Brain microvascular endothelial cell (primary cell): Measurements from ENCODE around the gene ZNF521.

Experiments
- DNase-seq: peaks from one replicate; pipeline ENCODE4 v3.0.0-alpha.2; 2020
- H3K27ac ChIP-seq: fragments of 250-450 bp; sonication (Bioruptor Pico); 2 replicates; pipeline ENCODE4 v1.5.1; 2020; ENCODE audit warnings: mild to moderate bottlenecking, moderate library complexity
- H3K27me3 ChIP-seq: fragments of 250-450 bp; sonication (Bioruptor Pico); replicated peaks from 2 replicates; pipeline ENCODE4 v1.5.1; 2020; ENCODE audit warnings: mild to moderate bottlenecking
- H3K36me3 ChIP-seq: fragments of 250-450 bp; sonication (Bioruptor Pico); replicated peaks from 2 replicates; pipeline ENCODE4 v1.5.1; 2020; ENCODE audit warnings: mild to moderate bottlenecking
- H3K4me3 ChIP-seq: 2 replicates; pipeline ENCODE4 v1.5.1; 2011; ENCODE audit warnings: low read depth, mild to moderate bottlenecking, control low read depth, low read length, moderate library complexity
- in situ Hi-C: cut with HindIII; loops from 2 replicates; pipeline ENCODE4 v1.10.0; 2017; ENCODE audit warnings: low sequenced_read_pairs, low pct_ligation_motif_present
- TF ChIP-seq, protein P1 (sequence below): IDR thresholded peaks from 2 replicates; pipeline ENCODE4 v1.5.1; 2011; ENCODE audit warnings: low read depth, mild to moderate bottlenecking, moderate library complexity, low read length, control low read depth, inconsistent platforms; ENCODE audit errors: missing control alignments

Gene ZNF521

DNA sequence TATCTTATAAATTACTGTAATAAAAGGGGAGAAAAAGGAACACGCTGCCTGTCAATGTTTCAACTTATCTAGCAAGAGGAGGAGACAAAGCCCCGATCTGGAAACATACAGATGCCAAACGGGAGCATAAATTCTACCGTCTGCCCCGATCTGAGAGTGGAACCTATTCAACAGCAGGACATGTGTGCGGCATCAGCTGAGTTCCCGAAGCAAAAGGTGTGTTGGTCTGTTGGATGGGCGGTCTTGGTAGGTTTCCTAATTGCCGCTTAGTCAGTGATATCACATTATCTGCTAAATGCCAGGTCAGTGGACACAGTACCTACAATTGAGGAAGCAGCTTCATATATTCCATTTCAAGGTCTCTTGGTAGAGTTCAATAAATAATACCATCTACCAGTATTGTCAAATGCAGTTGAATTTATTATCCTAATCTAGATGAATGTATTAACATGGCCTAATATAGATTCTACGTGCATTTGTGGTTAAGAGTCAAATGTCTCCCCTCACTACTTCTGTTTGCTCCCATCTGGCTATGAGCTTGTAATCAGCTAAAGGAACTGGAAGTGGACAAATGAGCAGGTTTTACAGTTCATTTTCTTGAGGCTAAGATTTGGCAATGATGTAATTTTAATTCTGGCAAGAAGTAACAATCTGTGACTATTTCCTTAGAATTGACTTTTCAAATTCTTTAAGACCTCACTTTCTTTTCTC, 219.0 kb downstream of the ZNF521 start:
- Histone ChIP-seq H3K36me3 (no peaks in the 10 kb centered on the region), H3K27me3 (no peaks in the 10 kb centered on the region), H3K4me3 (no peak overlapping the region), H3K27ac (no peak overlapping the region)
- in situ Hi-C loops: no loop called here
- TF ChIP-seq, protein P1, sequence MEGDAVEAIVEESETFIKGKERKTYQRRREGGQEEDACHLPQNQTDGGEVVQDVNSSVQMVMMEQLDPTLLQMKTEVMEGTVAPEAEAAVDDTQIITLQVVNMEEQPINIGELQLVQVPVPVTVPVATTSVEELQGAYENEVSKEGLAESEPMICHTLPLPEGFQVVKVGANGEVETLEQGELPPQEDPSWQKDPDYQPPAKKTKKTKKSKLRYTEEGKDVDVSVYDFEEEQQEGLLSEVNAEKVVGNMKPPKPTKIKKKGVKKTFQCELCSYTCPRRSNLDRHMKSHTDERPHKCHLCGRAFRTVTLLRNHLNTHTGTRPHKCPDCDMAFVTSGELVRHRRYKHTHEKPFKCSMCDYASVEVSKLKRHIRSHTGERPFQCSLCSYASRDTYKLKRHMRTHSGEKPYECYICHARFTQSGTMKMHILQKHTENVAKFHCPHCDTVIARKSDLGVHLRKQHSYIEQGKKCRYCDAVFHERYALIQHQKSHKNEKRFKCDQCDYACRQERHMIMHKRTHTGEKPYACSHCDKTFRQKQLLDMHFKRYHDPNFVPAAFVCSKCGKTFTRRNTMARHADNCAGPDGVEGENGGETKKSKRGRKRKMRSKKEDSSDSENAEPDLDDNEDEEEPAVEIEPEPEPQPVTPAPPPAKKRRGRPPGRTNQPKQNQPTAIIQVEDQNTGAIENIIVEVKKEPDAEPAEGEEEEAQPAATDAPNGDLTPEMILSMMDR: no peak
- no peak for DNase-seq

DNA sequence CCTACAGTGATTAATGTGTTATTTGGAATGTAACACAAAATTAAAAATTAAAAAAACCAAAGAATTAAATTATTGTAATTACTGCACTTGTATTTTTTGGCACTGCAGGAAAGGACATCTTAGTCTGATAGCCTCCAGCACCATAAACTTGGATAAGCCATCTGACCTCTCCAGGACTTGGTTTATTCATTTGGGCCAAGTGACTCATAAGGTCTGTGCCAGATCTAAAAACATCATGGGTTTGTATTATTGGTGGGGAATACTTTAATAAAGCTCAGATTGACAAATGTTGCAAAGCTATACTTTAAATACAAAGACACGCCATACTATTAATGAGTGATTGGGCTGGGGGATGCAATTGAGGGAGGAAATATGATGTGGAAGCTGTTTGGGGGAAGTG, 225.2 kb downstream of the ZNF521 start:
- Histone ChIP-seq H3K4me3 (no peak overlapping the region), H3K27ac (no peak overlapping the region), H3K27me3 (no peaks in the 10 kb centered on the region), H3K36me3 (no peaks in the 10 kb centered on the region)
- no peak for DNase-seq
- in situ Hi-C loops: no loop called here
- TF ChIP-seq, protein P1: no peak

DNA sequence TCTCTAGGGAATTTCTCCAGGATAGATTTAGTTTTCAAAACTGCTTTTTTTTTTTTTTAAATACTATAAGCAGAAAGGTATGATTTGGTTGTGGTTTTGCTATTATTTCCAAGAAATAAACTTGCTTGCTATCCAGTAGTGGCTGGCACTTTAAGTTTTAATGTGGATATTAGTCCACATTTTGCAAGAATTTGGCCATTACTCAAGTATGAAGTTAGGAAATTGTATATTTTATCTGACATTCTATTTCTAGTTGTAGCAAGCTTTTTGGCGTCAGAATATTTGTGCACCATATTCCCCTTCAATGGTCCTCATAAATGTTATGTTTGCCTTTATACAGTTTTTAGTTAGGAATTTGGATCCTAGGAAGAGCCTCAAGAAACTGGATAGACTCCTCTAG, 226.3 kb downstream of the ZNF521 start:
- no peaks in the 10 kb centered on the region for H3K27me3 ChIP-seq
- no peak overlapping the region for H3K27ac ChIP-seq
- TF ChIP-seq, protein P1: no peak
- DNase-seq: no peak
- H3K4me3 ChIP-seq: no peak overlapping the region
- H3K36me3 ChIP-seq: no peaks in the 10 kb centered on the region
- in situ Hi-C loops: no loop called here

DNA sequence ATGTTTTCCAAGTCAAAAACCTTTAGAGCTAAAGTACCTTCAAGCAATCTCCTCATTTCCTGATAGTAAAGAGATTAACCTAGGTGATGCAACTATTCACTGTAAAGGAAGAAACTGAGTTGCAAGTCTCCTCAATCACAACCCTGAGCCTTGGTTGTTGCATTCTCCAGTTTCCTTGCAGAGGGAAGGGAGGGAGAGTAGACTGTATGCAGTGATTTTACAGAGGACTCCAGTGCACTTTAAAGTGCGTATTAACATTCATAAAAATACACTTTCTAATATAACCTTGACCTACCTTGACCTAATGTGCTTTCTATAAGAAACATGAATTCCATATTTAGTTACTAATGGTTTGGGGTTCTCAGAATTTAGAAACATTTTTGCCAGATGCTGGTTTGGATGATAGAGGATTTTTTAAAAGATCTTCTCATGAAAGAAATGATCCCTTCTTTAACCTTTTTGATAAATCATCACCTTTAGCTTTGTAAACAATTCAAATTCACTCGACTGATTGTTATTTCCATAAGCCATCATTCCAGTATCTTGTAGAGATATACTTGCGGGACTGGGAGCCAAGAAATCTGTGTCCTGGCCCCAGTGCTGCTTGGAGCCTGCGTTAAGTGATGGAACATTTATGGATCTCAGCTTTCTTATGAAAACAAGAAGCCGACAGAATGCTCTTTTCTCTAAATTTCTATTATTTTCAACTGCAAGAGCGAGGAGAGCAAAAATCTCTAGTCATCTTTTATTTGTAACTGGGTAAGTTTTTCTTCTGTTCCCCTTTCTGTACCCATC, 228.3 kb downstream of the ZNF521 start:
- Histone ChIP-seq H3K4me3 (no peak overlapping the region), H3K27ac (no peak overlapping the region), H3K36me3 (no peaks in the 10 kb centered on the region), H3K27me3 (no peaks in the 10 kb centered on the region)
- in situ Hi-C loops: no loop called here
- DNase-seq: no peak
- TF ChIP-seq, protein P1: no peak

DNA sequence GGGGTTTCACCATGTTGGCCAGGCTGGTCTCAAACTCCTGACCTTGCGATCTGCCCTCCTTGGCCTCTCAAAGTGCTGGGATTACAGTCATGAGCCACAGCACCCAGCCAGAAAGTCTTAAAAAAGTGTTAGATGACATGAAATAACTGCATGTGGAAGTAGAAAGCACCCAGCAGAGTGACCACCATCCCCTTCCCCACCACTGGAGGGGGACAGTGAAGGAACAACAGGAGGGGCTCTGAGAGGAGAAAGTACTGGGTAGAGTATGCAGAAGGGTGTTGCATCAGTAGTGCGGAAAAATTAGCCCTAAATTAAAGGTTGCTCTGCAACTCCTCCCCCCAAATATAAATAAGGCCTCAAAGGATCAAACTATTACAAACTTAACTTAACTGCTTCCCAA, 230.5 kb downstream of the ZNF521 start:
- TF ChIP-seq, protein P1: peak; percentile 23
- Histone ChIP-seq H3K27me3 (no peaks in the 10 kb centered on the region), H3K27ac (no peak overlapping the region), H3K36me3 (no peaks in the 10 kb centered on the region), H3K4me3 (no peak overlapping the region)
- in situ Hi-C loops: no loop called here
- DNase-seq: no peak
